ENCODE results near the gene SLC6A9. TPM values are rescaled to one million over a fixed set of nuclear protein-coding genes. Genes with fewer than 3 reads are reported as not detected.

Gene SLC6A9
- total RNA-seq, 6 donors from 2014 or later = 5.6 to 23.1 (median 19.5) TPM

GRCh38 chr1:44061857-44062256, 30.6 kb upstream of the SLC6A9 start:
- H3K4me1 ChIP-seq = peaks cover 0 to 4% (median 0%) of the 10 kb centered on the region in 4 donors
- TF ChIP-seq EP300 (IDR thresholded peaks at IDR 0.05) (no peak), POLR2AphosphoS5 (IDR thresholded peaks at IDR 0.05) (no peak), CTCF (IDR thresholded peaks at IDR 0.05) (no peak), POLR2A (IDR thresholded peaks at IDR 0.05) (no peak)
- WGBS, 2 donors = 78 to 83% methylated on average over 2 of the region's 2 CpGs
- H3K27me3 ChIP-seq = no peaks in the 10 kb centered on the region
- no peaks in the 10 kb centered on the region for H3K9me3 ChIP-seq
- no peaks in the 10 kb centered on the region for H3K36me3 ChIP-seq
- no peak for ATAC-seq (ENCODE audit: low FRiP score in 2 of 2)
- H3K4me3 ChIP-seq = no peak overlapping the region
- no peak overlapping the region for H3K27ac ChIP-seq
- no peak for DNase-seq

- ATAC-seq (ENCODE audit: low FRiP score in 2 of 2) = no peak
Measured at GRCh38 chr1:44060830-44061267, 29.6 kb upstream of the SLC6A9 start.

DNA sequence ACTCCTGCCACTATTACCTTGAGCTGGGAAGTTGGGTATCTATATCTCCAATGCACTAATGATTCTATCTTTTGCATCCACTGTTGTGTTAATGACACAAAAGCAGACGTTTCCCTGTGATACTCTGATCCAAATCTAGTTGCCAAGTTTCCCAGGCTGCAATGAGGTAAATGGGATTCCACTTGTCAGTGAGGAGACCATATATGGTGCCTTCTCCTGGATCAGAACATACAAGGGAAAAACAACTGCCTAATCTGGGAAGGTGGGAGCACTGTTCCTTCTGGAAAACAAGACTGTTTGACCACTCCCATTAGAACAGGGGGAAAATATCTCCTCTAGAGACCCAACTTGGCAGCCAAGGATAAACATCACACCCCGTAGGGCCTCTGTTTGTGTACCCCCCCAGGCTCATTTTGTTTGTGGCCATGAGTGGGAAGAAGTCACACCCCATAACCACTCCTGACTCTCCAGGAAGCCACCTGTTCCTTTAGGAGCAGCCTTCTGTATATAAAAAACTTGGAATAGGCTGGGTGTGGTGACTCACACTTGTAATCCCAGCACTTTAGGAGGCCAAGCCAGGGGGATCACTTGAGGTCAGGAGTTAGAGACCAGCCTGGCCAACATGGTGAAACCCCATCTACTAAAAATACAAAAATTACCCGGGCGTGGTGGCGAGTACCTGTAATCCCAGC, 28.5 kb upstream of the SLC6A9 start:
- H3K27me3 ChIP-seq = no peaks in the 10 kb centered on the region
- DNase-seq (no peak), ATAC-seq (ENCODE audit: low FRiP score in 2 of 2) (no peak)
- no peaks in the 10 kb centered on the region for H3K9me3 ChIP-seq
- 53 to 73% methylated on average over 4 to 5 of the region's 5 CpGs for WGBS, 2 donors
- no peaks in the 10 kb centered on the region for H3K36me3 ChIP-seq
- no peak overlapping the region for H3K4me3 ChIP-seq
- TF ChIP-seq POLR2A (IDR thresholded peaks at IDR 0.05) (no peak), POLR2AphosphoS5 (IDR thresholded peaks at IDR 0.05) (no peak), CTCF (IDR thresholded peaks at IDR 0.05) (no peak), EP300 (IDR thresholded peaks at IDR 0.05) (no peak)
- H3K4me1 ChIP-seq = peaks cover 0 to 4% (median 0%) of the 10 kb centered on the region in 4 donors
- no peak overlapping the region for H3K27ac ChIP-seq

More at GRCh38 chr1:44060830-44061267, 29.6 kb upstream of the SLC6A9 start:
- no peaks in the 10 kb centered on the region for H3K9me3 ChIP-seq
- no peaks in the 10 kb centered on the region for H3K27me3 ChIP-seq
- DNase-seq = no peak
- no peak overlapping the region for H3K4me3 ChIP-seq
- no peak overlapping the region for H3K27ac ChIP-seq
- peaks cover 0 to 4% (median 0%) of the 10 kb centered on the region in 4 donors for H3K4me1 ChIP-seq
- TF ChIP-seq POLR2AphosphoS5 (IDR thresholded peaks at IDR 0.05) (no peak), POLR2A (IDR thresholded peaks at IDR 0.05) (no peak), EP300 (IDR thresholded peaks at IDR 0.05) (no peak), CTCF (IDR thresholded peaks at IDR 0.05) (no peak)
- 74 to 89% methylated on average over 4 of the region's 4 CpGs for WGBS, 2 donors
- H3K36me3 ChIP-seq = no peaks in the 10 kb centered on the region

DNA sequence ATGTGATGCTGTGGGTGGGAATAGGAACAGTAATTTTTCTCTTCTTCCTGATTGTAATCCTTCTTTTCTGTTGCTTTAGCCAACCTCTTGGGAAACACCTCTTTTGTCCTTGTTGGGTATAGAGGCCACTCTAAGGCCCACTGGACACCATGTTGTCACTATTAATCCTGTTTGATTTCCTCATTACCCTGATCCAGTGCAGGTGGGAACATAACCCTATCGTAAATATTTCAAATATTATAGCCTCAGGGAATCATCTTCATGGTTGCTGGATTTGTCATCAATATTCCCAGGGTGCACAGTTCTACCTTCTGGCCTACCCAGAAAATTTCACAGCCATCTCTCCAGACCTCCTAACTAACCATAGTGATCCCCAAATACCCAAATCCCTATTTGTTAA, 27.9 kb upstream of the SLC6A9 start:
- 83 to 100% methylated on average over 1 of the region's 1 CpG for WGBS, 2 donors
- no peaks in the 10 kb centered on the region for H3K27me3 ChIP-seq

More for the DNA sequence above, 27.9 kb upstream of the SLC6A9 start:
- H3K4me1 ChIP-seq = peaks cover 0 to 4% (median 0%) of the 10 kb centered on the region in 4 donors
- no peaks in the 10 kb centered on the region for H3K36me3 ChIP-seq
- ATAC-seq (ENCODE audit: low FRiP score in 2 of 2) (no peak), DNase-seq (no peak)
- H3K27ac ChIP-seq = no peak overlapping the region
- H3K9me3 ChIP-seq = no peaks in the 10 kb centered on the region
- no peak overlapping the region for H3K4me3 ChIP-seq
- TF ChIP-seq CTCF (IDR thresholded peaks at IDR 0.05) = no peak
- TF ChIP-seq POLR2AphosphoS5 (IDR thresholded peaks at IDR 0.05) = no peak
- no peak for TF ChIP-seq EP300 (IDR thresholded peaks at IDR 0.05)
- TF ChIP-seq POLR2A (IDR thresholded peaks at IDR 0.05) = no peak

All from upper lobe of left lung (tissue), 6 donors.